GM23248 (cell line): ENCODE measurements around the gene ANKUB1.
"Not testable (repeated sequence)": the region's sequence is repeated elsewhere in the genome, so short reads cannot be mapped to it uniquely, and the experiment has no call there.

Experiments used
- EZH2 ChIP-seq: fragments of 200-600 bp; sonication (generic); IDR thresholded peaks from 2 replicates; pipeline ENCODE4 v1.6.1; 2018; ENCODE audit warnings: antibody characterized with exemption, mild to moderate bottlenecking; ENCODE audit not compliant: insufficient read depth, poor library complexity, severe bottlenecking
- EZH2phosphoT487 ChIP-seq: fragments of 200-600 bp; sonication (generic); IDR thresholded peaks from 2 replicates; pipeline ENCODE4 v1.6.1; 2018; ENCODE audit warnings: antibody characterized with exemption, moderate library complexity, mild to moderate bottlenecking, low read depth; ENCODE audit not compliant: insufficient read depth

DNA sequence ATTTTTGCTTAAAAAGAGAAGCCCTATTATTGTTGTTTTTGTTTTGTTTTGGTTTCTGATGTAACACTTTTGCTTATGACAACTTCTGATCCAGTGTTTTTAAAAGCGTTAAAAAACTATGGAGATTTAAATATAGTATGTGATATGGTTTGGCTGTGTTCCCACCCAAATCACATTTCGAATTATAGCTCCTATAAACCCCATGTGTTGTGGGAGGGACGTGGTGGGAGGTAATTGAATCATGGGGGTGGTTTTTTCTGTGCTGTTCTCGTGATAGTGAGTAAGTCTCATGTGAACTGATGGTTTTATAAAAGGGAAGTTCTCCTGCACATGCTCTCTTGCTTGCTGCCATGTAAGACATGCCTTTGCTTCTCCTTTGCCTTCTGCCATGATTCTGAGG is 37.3 kb upstream of the ANKUB1 start:
- TF ChIP-seq EZH2phosphoT487, EZH2: not testable (repeated sequence)
